ENCODE data around the gene SHROOM4.

Gene SHROOM4, protein sequence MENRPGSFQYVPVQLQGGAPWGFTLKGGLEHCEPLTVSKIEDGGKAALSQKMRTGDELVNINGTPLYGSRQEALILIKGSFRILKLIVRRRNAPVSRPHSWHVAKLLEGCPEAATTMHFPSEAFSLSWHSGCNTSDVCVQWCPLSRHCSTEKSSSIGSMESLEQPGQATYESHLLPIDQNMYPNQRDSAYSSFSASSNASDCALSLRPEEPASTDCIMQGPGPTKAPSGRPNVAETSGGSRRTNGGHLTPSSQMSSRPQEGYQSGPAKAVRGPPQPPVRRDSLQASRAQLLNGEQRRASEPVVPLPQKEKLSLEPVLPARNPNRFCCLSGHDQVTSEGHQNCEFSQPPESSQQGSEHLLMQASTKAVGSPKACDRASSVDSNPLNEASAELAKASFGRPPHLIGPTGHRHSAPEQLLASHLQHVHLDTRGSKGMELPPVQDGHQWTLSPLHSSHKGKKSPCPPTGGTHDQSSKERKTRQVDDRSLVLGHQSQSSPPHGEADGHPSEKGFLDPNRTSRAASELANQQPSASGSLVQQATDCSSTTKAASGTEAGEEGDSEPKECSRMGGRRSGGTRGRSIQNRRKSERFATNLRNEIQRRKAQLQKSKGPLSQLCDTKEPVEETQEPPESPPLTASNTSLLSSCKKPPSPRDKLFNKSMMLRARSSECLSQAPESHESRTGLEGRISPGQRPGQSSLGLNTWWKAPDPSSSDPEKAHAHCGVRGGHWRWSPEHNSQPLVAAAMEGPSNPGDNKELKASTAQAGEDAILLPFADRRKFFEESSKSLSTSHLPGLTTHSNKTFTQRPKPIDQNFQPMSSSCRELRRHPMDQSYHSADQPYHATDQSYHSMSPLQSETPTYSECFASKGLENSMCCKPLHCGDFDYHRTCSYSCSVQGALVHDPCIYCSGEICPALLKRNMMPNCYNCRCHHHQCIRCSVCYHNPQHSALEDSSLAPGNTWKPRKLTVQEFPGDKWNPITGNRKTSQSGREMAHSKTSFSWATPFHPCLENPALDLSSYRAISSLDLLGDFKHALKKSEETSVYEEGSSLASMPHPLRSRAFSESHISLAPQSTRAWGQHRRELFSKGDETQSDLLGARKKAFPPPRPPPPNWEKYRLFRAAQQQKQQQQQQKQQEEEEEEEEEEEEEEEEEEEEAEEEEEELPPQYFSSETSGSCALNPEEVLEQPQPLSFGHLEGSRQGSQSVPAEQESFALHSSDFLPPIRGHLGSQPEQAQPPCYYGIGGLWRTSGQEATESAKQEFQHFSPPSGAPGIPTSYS (N-terminal part only)

DNA sequence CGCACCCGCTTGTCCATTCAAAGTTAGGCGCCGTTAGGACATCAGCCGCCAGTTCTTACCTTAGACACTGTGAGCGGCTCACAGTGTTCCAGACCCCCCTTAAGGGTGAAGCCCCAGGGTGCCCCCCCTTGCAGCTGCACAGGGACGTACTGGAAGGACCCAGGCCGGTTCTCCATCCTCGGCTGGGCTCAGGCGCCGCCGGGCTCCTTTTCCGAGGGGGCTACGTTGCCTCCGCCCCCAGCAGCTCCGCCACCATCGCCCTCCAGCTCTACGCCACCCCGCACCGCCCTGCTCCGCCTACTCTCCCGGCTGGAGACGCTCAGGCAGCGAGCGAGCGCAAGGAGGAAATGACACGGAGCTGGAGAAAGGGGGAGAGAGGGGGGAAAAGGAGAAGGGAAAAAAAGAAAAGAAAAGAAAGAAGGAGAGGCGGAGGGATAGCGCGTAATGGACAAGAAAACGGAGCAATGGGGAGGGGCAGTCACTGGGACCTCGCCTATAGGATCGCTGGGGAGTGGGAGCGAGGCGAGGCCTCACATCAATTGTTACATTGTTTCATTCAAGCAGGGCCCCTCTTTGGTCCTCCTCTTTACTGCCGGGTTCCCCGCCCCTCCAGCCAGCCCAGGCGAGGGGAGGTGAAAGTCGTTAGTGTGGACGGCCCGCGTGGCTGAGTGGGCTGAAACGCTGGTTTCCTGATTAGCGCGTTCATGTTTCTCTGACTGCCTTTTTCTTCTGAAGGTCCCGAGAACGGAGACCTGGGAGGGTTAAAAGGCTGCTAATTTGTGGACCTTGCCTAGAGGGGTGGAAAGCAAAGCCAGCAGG, at the start of gene SHROOM4:
TSS of gene SHROOM4 (minus strand) at position 352 of the 819 bp plus-strand sequence. CDS start at position 176, 176 bp downstream.
- DNase-seq, result peak; percentile 13

DNA sequence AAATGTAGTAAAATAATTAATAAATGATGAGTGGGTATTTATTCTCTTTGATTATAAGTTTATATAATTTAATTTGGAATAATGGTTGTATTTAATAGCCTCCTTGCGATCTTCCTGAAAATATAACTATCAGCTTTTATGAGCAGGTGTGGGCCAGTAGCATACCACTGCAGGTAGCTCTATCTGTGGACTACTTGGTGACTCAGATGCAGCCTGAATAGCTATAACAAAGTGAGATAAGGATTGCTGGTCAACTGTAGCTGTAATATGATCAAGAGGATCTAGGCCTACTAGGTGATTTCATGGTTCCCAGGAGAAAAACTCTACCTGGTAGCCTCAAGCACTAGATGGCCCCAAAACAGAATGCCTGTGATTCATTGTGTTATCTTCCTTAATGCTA, 49.5 kb upstream of the SHROOM4 start:
- DNase-seq, result no peak

DNA sequence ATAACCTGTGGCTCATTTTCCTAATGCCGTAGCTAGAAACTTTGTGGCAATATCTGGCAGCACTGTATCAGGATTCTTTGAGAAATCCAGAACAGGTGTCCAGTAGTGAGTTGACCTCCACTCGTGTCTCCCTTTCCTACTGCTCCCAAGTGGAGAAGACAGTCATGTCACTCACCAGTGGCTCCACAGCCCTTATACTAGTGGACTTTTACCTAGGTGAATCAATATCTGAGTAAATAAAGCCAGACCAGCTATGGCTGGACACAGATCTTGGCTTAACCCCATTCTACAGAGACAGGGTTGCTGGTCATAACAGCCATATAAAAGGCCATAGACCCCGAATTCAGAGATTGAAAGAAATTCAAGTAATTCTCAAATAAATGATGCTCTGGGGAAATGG, 46.5 kb upstream of the SHROOM4 start:
- no peak for DNase-seq

DNA sequence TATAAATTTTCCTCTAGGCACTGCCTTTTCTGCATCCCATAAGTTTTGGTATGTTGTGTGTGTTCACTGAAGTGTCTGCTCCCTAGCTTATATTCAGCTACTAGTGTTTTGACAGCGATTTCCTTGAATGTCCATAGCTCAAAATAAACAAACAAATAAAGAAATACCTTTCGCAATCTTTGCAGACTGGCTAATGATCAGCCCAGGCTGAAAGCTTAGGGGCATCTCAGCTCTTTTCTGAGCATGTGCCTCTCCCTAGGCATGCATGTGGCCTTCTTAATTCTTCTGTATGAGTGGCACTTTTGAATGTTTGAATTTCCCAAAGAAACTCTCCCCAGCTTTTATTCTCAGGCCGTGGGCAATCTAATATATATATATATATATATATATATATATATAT, 44.6 kb upstream of the SHROOM4 start:
- DNase-seq, result no peak

DNA sequence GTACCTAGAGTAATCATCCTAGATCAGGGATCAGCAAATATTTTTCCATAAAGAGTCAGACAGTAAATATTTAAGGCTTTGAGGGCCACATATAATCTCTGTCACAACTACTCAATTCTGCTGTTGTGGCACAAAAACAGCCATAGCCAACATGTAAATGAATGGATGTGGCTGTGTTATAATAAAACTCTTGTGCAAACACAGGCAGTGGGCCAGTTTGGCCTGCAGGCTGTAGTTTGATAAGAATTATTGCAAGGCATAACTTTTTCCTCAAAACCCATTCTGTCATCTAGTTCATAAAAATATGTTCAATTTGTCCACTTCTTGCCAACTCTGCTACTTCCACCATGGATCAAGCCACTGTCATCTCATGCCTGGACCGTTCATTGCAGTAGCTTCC, 39.4 kb upstream of the SHROOM4 start:
- no peak for DNase-seq

DNA sequence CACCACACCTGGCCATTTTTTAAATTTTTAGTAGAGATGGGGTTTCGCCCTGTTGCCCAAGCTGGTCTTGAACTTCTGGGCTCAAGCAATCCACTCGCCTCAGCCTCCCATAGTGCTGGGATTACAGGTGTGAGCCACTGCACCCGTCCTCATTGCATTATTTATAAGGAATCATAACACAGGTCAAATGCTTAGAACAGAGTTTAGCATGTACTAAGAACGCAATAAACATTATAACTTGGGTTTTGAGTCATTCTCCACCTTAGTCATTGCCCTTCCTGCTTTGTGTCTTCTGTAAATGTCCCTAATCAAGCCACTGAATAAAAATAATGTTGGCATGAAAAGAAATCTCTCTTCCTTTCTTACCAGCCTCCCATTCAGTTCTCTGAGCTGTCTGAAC, 38.5 kb upstream of the SHROOM4 start:
- DNase-seq, result no peak

DNA sequence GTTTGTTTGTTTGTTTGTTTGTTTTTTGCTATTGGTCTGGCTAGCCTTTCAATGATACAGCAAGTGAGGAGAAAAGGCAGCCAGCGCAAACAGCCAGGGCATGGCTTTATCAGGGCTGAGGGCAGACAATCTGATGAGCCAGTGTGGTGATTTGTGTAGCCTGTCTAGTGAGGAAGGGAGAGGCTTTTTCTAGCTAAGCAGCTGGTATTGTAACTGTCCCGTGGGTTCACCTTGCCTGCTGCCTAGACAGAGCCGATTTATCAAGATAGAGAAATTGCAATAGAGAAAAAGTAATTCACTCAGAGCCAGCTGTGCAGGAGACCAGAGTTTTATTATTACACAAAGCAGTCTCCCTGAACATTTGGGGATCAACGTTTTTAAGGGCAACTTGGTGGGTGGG, 28.2 kb upstream of the SHROOM4 start:
- no peak for DNase-seq

DNA sequence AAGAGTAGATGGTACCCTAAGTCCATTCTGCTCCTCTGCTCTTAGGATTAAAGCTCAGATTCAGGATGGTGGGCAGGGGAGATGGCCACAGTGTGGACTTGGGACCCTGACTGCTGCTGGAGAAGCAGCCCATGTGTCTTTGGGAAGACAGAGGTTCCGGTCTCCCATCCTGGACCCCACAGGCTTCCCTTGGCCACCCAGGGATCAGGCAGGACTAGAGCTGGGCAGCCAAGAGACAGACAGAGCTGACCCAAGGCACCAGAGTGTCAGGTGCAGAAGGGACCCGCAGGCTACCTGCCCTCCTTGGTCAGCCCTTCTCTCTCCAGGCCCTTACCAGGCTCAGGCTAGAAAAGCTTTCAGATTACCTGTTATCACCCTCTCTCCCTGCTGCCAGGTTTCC, 25.7 kb upstream of the SHROOM4 start:
- no peak for DNase-seq

DNA sequence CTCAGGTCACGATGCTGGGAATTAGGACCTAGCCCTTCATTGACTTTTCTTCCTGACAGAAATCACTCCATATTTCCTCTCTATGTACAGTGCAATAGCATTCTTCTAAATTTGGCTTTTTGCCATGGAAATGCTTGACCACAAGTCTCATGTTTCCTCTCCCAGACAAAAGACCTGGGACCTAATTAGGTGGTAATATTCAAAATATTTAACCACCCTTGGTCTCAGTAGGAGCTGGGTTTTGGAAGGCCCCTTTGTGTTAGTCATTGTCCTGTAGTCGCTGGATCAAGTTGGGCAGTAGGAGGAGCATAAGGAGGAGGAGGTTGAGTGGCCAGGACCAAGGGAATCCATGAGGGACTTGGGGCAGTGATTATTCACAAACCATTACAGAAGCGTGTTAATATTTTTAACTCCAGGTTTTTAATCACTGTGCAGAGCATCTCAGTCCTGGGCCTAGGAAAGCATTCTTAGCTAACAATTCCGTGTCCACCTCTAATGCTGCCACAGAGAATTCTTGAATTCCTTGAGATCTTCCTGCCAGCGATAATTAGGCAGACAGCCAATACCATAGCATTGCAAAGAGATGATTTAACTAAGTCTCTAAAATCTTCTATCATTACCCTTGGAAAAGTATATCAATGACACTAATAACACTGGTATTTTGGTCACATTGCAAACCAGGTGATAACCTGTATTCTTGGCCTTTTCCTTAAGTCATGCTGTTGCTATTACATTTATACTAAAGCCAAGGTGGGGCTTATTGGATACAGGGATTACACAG, 25.0 kb upstream of the SHROOM4 start:
- DNase-seq, result no peak

DNA sequence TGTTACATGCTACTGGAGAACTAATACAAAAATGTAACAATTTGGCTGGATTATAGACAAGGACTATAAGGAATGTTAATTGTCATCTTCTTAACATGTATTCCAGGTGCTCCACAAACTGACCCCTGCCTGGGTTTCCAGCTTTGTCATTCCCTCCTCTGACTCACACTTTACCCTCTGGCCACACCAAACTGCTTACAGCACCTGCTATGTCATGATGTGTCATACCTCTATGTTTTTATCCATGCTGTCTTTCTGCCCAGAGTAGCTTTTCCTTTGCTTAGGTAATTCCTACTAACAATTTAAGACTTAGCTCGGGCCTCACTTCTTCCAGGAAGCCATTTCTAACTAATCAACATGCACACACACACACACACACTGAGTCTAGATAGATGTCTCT, 14.0 kb upstream of the SHROOM4 start:
- no peak for DNase-seq

DNA sequence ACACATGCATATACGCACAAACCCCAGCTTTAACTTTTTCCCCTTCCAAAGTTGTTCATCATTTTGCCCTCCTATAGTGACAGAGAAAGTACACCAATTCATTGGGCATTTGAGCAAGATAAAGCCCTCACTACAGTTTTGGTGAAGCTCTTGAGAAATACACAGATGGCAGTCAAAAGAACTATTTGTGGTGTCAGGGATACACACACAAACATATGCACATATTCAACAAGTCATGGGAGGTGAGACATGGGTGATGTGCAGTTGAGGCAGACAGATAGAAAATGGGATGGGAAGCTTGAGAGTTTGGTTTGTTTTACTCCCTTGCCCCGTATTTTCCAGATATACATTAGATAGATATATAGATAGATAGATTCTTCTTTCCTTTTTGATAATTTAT, 11.8 kb upstream of the SHROOM4 start:
- DNase-seq, result no peak

DNA sequence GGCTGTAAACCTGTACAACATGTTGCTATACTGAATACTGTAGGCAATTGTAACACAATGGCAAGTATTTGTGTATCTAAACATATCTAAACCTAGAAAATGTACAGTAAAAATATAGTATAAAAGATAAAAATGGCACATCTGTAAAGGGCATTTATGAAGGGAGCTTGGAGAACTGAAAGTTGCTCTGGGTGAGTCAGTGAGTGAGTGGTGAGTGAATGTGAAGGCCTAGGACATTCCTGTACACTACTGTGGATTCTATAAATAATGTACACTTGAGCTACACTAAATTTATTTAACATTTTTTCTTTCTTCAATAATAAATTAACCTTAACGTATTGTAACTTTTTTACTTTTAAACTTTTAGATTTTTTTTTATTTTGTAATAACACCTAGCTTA, 5.0 kb upstream of the SHROOM4 start:
- DNase-seq, result no peak

DNA sequence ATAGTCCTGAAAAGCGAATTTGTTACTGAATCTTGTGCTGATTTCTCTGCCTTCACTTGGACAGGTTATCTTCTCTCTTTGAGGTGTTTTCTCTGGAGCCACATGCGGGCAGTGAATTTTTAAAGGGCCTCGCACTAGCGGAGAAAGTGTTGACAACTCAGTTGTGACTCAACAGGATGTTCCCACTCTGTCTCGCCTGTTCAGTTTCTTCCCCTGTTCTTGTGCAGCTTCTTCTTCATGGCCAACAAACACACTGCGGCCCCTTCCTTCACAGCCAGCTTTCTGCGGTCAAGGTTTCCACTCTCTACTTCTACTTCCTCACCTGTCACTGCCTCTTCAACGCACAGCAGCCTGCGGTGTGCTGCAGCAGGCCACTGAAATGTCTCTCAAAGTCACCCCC, 1.1 kb upstream of the SHROOM4 start:
- no peak for DNase-seq

DNA sequence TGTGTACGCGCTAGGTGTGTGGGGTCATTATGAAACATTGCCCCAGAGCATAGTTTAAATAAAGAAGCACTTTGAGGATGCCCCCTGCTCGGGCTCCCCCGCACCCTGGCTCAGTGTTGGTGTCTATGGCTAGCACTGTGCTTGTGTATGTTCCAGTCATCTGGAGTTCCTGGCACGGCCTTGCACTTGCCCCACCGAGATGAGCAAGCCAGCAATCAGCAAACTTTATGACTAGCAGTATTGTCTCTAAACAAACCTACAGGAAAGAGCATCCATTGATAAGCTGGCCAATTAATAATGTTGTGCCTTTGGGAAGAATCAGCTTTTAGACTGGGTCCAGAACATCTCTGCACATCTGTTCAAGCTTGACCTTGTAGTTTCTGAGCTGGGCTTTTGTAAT, 707 bp upstream of the SHROOM4 start:
- no peak for DNase-seq

DNA sequence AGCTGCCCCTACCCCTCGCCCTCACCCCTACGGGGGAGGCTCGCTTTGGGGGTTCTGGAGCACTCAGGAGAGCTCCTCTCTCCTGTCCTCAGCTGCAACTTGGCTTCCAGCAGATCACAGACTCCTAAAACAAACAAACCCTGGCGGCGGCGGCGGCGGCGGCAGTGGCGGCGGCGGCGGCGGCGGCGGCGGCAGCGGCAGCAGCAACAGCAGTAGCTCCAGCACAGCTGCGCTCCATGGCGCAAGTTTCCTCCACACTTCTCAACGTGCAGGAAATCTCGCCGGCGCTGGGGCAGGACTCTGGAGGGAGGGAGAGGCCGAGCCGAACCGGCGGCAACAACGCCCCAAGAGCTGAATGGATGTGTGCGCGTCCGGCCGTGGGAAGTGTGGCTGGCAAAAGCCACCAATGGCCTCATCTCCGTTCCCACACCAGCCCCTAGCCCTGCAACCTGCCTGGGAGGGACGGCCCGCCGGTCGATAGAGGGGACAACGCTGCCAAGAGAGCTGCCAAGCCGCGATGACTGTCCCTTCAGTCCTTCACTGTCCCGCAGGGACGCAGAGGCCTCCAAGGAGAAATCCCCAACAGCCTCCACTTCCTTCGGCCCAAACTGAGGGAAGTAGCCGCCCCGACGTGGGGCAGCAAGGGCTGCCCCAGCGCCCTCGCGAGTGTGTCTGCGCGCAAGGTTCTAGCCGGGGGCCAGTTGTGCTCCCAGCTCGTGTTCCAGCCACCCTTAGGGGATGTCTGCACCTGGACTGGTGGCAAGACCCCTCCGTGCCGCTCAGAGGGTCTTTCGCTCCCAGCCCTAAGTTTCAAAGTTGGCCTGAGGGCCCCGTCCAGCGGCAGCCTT, 775 bp downstream of the SHROOM4 start:
- peak; percentile 41 for DNase-seq

DNA sequence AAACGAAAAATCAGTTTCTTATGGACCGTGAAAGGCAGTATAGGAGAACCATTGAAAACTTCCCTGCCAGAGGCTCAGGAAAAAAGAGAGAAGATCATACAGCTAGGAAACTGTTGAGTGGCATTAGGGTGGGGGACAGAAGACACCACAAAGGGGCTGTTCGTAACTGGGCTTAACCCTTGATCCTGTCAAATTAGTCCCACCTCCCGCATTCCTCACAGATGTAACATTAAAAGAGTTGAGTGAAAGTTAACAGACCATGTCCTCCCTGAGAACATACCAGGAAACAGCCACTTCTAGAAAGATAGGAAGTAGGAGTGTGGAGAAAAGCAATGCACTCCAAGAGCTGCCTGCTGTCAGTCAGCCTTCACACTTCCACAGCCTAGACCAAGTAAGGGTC, 8.7 kb downstream of the SHROOM4 start:
- DNase-seq, result no peak

DNA sequence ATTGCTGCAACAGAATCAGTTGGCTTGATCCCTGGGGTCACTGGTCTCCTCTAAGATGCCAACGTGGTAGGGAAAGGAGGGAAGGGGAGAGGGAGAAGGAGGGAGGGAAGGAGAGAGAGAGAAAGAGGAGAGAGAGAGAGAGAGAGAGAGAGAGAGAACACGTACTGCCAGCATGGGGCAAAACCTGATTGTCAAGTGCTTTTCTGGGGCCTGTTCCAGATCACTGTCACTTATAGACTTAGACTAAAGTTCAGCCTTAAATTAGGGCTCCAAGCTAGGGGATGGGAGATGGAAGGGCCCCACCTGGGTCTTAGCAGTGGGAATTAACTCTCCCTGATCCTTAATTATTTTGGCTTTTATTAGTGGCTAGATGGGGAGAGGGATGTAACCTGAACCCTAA, 12.9 kb downstream of the SHROOM4 start:
- DNase-seq, result no peak

DNA sequence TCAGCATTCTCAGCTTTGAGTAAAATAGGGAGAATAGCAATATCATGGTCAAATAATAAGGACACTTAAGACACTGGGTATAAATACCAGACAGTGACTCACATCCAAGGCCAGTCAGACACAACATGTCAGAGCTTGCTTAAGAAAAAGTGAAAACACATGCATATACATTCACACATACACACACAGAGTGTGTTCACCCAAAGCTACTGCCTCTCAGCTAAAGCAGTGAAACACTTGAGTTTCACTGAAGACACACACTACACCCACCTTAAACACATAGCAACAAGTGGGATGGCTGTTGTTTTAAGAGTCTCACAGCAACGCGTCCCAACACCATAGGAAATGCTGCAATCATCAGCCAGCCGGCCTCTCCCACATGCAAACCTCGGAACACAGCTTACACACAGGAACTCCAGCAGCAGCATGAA, 14.4 kb downstream of the SHROOM4 start:
- DNase-seq, result peak; percentile 19

DNA sequence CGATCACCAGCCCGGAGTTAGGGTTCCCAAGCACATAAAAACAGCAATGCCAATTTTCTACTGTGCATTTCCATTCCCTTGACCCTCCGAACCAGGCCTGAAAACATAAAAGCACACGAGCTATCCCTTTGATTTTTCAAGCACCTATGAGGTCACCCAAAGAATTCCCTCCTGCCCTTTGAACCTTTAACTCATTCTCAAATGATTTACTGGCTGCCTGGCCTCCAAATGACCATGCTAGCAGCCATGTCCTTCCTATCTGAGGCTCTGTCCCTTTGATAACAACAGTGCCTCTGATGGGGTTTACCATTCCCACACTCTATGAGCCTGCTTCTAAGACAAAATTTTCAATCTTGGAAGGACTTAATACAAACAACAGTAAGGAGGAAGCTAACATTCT, 15.2 kb downstream of the SHROOM4 start:
- no peak for DNase-seq

DNA sequence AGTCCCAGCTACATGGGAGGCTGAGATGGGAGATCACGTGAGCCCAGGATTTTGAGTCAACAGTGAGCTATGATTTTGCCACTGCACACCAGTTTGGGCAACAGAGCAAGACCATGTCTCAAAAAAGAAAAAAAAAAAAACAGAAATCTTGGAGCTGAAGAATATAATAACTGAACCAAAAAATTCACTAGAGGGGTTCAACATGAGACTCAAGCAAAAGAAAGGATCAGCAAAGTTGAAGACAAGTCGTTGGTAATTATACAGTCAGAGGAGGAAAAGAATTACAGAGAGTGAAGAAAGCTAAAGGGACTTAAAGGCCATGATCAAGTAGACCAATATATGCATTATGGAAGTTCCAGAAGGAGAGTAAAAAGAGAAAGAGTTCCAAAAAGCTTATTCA, 26.9 kb downstream of the SHROOM4 start:
- DNase-seq, result no peak

DNA sequence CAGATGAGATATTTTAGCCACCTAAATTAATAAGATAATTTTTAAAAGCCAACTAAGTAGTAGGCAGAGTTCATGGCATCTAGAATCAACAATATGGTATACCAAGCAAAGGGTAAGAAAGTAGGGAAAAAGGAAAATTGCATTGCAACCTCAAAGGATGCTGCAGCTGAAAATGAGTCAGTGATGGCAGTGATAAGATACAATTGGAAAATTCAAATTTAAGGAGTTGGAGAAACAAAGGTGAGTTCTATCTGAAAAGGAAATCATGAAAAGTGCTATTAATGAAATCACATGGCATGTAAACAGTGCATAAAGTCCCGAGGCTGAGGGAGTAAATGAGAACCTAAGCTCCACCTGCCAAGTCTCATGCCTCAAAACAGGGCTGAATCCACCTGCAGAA, 33.9 kb downstream of the SHROOM4 start:
- DNase-seq, result no peak

All from hematopoietic multipotent progenitor cell treated with erythropoietin and hydrocortisone succinate and interleukin-3 and kit ligand, for 4 days (in vitro differentiated cells).